ENCODE measurements around the gene ROCK2. TPM values are rescaled to one million over a fixed set of nuclear protein-coding genes. Genes with fewer than 3 reads are reported as not detected.

Gene ROCK2
- total RNA-seq, 1 experiment from 2014 or later: 25.9 TPM

DNA sequence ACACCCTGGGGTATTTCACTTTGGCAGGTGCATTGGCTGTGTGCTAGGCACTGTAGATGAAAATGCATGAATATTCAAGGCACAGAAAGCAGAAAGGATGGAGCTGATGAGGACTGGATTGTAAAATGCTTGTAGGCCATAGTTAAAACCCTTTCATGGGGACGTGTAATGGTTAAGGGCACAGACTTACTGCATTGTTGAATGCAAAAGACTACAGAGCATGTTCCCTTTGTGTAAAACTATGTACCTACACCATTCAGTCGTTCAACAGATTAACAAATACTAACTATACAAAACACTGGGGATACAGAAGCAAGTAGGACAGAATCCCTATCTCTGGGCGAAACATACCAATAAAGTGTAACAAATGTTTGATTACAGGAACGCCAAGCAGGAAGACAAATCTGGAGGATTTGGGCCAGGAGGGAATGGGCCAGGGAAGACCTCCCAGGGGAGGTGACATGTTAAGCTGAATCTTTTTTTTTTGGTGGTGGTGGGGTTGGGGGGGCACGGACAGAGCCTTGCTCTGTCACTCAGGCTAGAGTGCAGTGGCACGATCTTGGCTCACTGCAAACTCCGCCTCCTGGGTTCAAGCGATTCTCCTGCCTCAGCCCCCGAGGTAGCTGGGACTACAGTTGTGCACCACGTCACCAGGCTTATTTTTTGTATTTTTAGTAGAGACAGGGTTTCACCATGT, 19.6 kb upstream of the ROCK2 start:
- H3K36me3 Mint-ChIP-seq: no peaks in the 10 kb centered on the region
- H3K27ac Mint-ChIP-seq: no peak overlapping the region
- DNase-seq (ENCODE audit: low spot score): no peak
- no peaks in the 10 kb centered on the region for H3K9me3 Mint-ChIP-seq
- H3K27me3 Mint-ChIP-seq (ENCODE audit: low read depth): no peaks in the 10 kb centered on the region
- ChIA-PET POLR2A (no interaction called here), CTCF (no interaction called here)
- no peak for ATAC-seq
- TF ChIP-seq CREB1 (CRISPR knock-in tag; IDR thresholded peaks at IDR 0.05): no peak
- TF ChIP-seq FOXK1 (CRISPR knock-in tag; IDR thresholded peaks at IDR 0.05): no peak
- TF ChIP-seq, protein P1, sequence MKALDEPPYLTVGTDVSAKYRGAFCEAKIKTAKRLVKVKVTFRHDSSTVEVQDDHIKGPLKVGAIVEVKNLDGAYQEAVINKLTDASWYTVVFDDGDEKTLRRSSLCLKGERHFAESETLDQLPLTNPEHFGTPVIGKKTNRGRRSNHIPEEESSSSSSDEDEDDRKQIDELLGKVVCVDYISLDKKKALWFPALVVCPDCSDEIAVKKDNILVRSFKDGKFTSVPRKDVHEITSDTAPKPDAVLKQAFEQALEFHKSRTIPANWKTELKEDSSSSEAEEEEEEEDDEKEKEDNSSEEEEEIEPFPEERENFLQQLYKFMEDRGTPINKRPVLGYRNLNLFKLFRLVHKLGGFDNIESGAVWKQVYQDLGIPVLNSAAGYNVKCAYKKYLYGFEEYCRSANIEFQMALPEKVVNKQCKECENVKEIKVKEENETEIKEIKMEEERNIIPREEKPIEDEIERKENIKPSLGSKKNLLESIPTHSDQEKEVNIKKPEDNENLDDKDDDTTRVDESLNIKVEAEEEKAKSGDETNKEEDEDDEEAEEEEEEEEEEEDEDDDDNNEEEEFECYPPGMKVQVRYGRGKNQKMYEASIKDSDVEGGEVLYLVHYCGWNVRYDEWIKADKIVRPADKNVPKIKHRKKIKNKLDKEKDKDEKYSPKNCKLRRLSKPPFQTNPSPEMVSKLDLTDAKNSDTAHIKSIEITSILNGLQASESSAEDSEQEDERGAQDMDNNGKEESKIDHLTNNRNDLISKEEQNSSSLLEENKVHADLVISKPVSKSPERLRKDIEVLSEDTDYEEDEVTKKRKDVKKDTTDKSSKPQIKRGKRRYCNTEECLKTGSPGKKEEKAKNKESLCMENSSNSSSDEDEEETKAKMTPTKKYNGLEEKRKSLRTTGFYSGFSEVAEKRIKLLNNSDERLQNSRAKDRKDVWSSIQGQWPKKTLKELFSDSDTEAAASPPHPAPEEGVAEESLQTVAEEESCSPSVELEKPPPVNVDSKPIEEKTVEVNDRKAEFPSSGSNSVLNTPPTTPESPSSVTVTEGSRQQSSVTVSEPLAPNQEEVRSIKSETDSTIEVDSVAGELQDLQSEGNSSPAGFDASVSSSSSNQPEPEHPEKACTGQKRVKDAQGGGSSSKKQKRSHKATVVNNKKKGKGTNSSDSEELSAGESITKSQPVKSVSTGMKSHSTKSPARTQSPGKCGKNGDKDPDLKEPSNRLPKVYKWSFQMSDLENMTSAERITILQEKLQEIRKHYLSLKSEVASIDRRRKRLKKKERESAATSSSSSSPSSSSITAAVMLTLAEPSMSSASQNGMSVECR (CRISPR knock-in tag; IDR thresholded peaks at IDR 0.05; ENCODE audit: borderline replicate concordance): no peak
- TF ChIP-seq HMGA2 (CRISPR knock-in tag; IDR thresholded peaks at IDR 0.05): no peak
- TF ChIP-seq AR (CRISPR knock-in tag; IDR thresholded peaks at IDR 0.05): no peak
- TF ChIP-seq PRDM15 (CRISPR knock-in tag; IDR thresholded peaks at IDR 0.05): no peak
- no peak for TF ChIP-seq OVOL2 (CRISPR knock-in tag; IDR thresholded peaks at IDR 0.05; ENCODE audit: borderline replicate concordance)
- TF ChIP-seq GRHL2 (CRISPR knock-in tag; IDR thresholded peaks at IDR 0.05; ENCODE audit: insufficient replicate concordance, severe bottlenecking): no peak
- TF ChIP-seq ZNF532 (CRISPR knock-in tag; IDR thresholded peaks at IDR 0.05; ENCODE audit: borderline replicate concordance): no peak
- TF ChIP-seq GABPB1 (CRISPR knock-in tag; IDR thresholded peaks at IDR 0.05): no peak
- TF ChIP-seq E2F4 (CRISPR knock-in tag; IDR thresholded peaks at IDR 0.05; ENCODE audit: borderline replicate concordance, low read depth): no peak
- TF ChIP-seq ZNF138 (CRISPR knock-in tag; conservative IDR thresholded peaks at IDR 0.05): no peak
- no peak for TF ChIP-seq RELA (CRISPR knock-in tag; IDR thresholded peaks at IDR 0.05; ENCODE audit: borderline replicate concordance)
- no peak for TF ChIP-seq ESRRA (CRISPR knock-in tag; IDR thresholded peaks at IDR 0.05; ENCODE audit: borderline replicate concordance)
- H3K4me3 Mint-ChIP-seq: no peak overlapping the region
- H3K4me1 Mint-ChIP-seq: peaks cover 7% of the 10 kb centered on the region

Data from WTC11 (cell line).